ENCODE measurements around the gene CCDC169.

Gene CCDC169

GRCh38 chr13:36242761-36243160, 54.9 kb downstream of the CCDC169 start:
- DNase-seq = no peak

- DNase-seq = no peak
Measured at GRCh38 chr13:36231236-36231635, 66.4 kb downstream of the CCDC169 start.

GRCh38 chr13:36224730-36225129, 72.9 kb downstream of the CCDC169 start:
- DNase-seq = no peak

GRCh38 chr13:36219883-36220282, 77.7 kb downstream of the CCDC169 start:
- DNase-seq = no peak

GRCh38 chr13:36217456-36217855, 80.2 kb downstream of the CCDC169 start:
- DNase-seq = no peak

GRCh38 chr13:36214163-36214921, 83.3 kb downstream of the CCDC169 start, which contains the start of gene SOHLH2:
TSS of gene SOHLH2 (minus strand) at chr13:36214556. CDS start at chr13:36214526, 30 bp downstream.
- DNase-seq = no peak

- DNase-seq = no peak
Measured at GRCh38 chr13:36212789-36213188, 84.8 kb downstream of the CCDC169 start.

- DNase-seq = no peak
Measured at GRCh38 chr13:36211567-36211966, 86.0 kb downstream of the CCDC169 start.

GRCh38 chr13:36210738-36211137, 86.9 kb downstream of the CCDC169 start:
- no peak for DNase-seq

- DNase-seq = no peak
Measured at GRCh38 chr13:36207672-36208071, 89.9 kb downstream of the CCDC169 start.

- DNase-seq = no peak
Measured at GRCh38 chr13:36193151-36193855, 104.3 kb downstream of the CCDC169 start.

GRCh38 chr13:36192166-36192565, 105.4 kb downstream of the CCDC169 start:
- DNase-seq = no peak

- DNase-seq = no peak
Measured at GRCh38 chr13:36190771-36191170, 106.8 kb downstream of the CCDC169 start.

GRCh38 chr13:36188441-36188840, 109.2 kb downstream of the CCDC169 start:
- DNase-seq = no peak

GRCh38 chr13:36183901-36184300, 113.7 kb downstream of the CCDC169 start:
- DNase-seq = no peak

Data from KG1 (cell line).